HPDE6-E6E7 (cell line): ENCODE measurements around the gene TTC28.
"Not testable (repeated sequence)": the region's sequence is repeated elsewhere in the genome, so short reads cannot be mapped to it uniquely, and the experiment has no call there.

Source experiments
- DNase-seq: peaks from one replicate; pipeline ENCODE4 v3.0.0; 2011; ENCODE audit warnings: missing footprints; ENCODE audit errors: extremely low spot score

TTC28 gene

DNA sequence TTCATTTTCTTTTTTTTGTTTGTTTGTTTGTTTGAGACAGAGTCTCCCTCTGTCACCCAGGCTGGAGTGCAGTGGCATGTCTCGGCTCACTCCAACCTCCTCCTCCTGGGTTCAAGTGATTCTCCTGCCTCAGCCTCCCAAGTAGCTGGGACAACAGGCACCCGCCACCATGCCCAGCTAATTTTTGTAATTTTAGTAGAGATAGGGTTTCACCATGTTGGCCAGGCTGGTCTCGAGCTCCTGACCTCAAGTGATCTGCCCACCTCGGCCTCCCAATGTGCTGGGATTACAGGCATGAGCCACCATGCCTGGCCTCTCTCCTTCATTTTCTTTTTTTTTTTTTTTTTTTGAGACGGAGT is 118.9 kb downstream of the TTC28 start:
- DNase-seq = not testable (repeated sequence)

DNA sequence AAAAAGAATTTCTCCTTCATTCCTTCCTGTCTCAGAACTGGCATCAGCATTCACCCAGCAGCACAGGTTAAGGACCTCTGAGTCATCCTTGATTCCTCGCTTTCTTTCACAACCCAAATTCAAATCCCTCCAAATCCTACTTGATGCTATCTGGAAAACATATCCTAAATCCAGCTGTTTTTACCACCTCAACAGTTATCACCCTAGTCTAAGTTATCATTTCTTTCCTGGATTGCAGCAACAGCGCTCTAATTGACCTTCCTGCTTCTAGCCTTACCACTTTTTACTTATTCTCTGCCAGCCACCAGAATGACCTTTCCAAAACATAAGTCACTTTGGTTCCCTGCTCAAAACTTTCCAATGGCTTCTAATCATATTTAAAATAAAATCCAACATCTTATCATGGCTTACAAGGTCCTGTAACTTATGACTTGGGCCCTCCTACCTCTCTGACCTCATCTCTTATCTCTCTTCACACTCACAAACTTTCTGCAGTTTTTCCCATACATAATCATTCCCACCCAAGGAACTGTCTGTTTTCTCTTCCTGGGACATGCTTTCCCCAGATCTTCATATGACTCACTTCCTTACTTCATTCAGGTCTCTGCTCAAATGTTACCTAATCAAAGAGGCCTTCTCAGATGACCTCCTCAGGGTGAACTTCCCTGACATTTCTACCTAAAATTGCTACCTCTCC is 119.4 kb downstream of the TTC28 start:
- DNase-seq = peak; percentile 26

DNA sequence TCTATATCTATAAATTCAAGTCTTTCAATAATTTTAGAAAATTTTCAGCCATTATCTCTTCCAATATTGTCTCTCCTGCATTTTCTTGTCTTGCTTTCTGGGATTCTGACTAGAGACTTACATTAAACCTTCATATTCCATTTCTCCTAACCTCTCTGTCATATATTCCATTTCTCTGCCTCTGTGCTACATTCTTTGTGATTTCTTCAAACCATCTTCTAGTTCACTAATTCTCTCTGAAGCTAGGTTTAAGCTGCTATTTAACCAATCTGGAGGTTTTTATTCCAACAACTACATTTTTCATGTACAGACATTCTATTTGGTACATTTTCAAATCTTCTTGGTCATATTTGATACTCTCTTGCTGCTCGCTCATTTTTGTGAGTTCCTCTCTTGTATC is 122.5 kb downstream of the TTC28 start:
- DNase-seq = no peak

DNA sequence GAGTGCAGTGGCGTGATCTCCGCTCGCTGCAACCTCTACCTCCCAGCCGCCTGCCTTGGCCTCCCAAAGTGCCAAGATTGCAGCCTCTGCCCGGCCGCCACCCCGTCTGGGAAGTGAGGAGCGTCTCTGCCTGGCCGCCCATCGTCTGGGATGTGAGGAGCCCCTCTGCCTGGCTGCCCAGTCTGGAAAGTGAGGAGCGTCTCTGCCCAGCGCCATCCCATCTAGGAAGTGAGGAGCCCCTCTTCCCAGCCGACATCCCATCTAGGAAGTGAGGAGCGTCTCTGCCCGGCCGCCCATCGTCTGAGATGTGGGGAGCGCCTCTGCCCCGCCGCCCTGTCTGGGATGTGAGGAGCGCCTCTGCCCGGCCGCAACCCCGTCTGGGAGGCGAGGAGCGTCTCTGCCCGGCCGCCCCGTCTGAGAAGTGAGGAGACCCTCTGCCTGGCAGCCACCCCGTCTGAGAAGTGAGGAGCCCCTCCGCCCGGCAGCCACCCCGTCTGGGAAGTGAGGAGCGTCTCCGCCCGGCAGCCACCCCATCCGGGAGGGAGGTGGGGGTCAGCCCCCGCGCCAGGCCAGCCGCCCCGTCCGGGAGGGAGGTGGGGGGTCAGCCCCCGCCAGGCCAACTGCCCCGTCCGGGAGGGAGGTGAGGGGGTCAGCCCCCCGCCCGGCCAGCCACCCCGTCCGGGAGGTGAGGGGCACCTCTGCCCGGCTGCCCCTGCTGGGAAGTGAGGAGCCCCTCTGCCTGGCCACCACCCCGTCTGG is 126.4 kb downstream of the TTC28 start:
- DNase-seq = not testable (repeated sequence)

DNA sequence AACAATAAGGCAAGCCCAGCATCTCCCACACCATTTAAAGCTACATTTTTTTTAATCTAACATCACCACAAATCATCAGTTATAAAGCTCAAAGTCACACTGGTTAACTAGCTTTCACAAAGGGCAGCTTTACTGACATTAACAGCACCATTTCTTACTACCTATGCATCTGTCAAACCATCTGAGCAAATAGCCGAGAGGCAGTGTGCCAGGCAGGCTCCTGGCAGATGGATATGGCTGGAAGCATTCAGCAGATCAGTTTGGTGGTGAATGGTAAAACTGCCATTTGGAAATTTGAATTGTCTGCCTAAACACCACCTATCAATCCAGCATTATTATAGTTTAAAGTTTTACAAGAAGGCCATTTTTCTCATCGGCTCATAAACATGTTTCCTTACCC is 131.2 kb downstream of the TTC28 start:
- DNase-seq = no peak

DNA sequence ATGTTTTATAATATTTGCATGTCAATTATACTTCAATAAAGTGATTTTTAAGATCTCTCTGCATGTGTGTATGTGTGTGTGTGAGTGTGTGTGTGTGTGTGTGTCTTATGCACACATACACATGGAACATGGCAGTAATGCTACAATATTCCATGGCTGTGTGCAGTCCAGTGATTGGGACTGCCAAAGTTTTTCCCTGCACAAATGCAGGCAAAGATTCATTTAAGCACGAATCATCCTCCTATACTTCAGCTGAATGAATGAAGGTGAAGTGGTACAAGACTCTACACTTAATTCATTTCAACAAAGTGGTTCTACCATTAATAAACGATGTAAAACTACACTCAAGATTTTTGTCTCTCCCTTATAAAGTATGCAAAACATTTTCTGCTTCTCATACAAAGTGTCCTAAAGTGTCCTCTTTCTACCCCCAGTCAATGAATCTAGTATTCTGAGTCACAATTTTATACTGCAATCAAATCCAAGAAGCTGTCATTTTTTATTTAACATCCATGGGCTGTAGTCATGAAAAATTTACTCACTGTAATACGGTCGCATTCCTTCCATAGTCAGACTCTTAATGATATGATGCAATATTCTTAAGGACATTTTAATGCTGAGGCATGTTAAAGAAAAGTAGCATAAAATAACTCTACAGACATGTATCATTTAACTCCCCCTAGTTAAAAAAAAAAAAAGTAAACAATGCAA is 132.4 kb downstream of the TTC28 start:
- DNase-seq = no peak

DNA sequence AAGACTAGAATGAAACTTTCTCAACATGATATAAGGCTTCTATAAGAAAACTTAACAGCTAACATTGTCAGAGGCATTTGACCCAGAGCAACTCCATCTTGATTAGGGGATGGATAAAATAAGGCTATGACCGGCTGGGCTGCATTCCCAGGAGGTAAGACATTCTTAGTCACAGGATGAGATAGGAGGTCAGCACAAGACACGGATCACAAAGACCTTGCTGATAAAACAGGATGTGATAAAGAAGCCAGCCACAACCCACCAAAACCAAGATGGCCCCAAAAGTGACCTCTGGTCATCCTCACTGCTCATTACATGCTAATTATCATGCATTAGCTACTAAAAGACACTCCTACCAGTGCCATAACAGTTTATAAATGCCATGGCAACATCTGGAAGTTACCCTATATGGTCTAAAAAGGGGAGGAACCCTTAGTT is 135.2 kb downstream of the TTC28 start:
- no peak for DNase-seq

DNA sequence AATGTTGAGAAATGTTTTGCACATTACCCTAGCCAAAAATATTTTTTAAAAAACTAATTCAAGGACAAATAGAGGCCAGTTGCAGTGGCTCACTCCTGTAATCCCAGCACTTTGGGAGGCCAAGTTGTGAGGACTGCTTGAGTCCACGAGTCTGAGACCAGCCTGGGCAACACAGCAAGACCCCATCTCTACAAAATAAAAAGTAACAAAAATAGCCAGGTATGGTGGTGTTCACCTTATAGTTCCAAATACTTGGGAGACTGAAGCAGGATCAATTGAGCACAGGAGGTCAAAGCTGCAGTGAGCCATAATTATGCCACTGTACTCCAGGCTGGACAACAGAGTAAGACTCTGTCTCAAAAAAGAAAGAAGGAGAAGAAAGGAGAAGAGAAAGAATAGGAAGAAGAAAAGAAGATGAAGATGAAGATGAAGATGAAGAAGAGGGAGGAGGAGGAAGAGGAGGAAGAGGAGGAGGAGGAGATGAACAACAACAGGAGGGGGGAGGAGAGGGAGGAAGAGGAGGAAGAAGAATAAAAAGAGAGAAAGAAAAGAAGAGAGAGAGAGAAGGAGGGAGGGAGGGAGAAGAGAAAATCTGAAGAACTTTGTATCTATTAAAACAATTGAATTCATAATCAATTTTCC is 136.5 kb downstream of the TTC28 start:
- DNase-seq = no peak

DNA sequence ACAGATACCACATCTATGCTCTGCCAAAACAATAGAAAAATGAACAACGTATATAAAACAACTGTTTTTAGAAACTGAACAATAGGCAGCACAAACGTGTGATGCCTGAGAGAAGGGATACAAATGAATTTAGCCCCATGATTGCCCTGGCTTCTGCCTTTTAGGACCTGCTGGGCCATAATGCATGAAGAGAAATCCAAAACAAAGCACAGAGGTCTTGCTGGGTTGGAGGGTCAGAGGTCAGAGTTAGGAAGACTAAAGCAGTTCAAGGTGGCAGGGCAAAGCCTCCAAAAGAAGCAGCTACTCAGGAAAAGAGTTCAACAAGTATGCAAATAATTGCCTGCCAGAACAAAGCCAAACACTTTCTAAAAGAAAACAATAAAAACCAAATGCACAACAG is 138.5 kb downstream of the TTC28 start:
- no peak for DNase-seq

DNA sequence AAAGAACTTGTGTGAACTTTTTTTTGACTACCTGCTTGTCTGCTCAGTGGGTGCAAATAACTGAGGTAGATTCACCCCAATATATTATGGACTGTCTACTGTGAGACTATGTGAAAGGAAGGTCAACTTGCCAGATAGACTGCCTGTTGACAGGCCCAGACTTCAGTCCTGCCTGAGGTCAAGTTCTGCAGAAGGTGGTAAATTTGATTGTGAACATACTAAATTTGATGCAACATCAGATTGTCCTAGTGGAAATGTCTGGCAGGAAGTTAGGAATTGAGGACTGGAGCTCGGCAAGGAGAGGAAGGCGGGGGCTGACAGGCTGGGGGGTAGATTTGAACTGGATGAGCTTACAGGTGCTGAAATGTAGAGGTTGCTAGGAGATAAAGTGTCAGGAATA is 140.7 kb downstream of the TTC28 start:
- no peak for DNase-seq

DNA sequence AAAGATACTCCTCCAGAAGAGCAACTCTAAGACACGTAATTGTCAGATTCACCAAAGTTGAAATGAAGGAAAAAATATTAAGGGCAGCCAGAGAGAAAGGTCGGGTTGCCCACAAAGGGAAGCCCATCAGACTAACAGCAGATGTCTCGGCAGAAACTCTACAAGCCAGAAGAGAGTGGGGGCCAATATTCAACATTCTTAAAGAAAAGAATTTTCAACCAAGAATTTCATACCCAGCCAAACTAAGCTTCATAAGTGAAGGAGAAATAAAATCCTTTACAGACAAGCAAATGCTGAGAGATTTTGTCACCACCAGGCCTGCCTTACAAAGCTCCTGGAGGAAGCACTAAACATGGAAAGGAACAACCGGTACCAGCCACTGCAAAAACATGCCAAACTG is 149.1 kb downstream of the TTC28 start:
- not testable (repeated sequence) for DNase-seq

DNA sequence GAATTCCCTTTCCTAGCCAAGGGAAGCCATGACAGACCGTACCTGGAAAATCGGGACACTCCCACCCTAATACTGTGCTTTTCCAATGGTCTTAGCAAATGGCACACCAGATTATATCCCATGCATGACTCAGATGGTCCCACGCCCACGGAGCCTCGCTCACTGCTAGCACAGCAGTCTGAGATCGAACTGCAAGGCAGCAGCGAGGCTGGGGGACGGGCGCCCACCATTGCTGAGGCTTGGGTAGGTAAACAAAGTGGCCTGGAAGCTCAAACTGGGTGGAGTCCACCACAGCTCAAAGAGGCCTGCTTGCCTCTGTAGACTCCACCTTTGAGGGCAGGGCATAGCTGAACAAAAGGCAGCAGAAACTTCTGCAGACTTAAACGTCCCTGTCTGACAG is 150.5 kb downstream of the TTC28 start:
- not testable (repeated sequence) for DNase-seq

DNA sequence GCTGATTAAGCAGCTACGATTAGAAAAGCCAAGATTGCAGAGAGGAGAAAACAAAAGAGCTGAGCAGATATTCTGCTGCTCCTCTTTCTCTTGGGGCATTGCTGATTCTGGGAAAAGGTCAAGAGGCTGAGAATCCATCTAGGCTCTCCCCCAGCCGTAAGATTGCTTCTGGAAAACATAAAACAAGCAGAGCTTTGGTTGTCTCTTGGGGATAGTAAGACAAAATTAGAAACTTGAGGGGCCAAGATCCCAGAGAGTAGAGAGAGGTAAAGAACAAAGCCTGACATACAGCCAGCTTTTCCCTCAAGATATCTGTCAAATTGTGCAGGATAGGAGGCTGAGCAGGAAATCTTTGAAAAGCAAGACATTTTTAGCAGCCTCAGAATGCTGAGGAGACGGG is 158.2 kb downstream of the TTC28 start:
- DNase-seq = no peak

DNA sequence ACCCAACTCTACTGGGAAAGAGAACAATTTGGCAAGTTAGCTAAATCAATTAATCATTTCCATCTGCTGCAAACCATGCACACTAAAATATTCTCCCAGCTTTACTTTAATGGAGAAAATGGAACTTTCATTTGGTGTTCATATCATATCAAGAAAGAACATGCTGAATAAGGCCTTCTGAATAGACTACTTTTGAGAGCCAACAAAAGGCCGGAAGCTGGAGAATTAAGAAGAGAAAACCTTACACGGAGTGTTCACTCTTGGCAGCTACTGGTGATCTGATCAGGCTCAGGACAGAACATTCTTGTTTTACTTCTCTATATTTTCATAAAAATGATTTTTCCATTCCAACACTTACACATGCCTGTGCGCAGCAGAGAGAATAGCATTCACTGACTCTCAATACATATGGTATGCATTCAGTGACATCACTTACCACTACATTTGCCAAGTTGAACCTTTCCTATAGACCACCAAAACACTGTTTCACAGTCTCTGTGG is 165.3 kb downstream of the TTC28 start:
- no peak for DNase-seq

DNA sequence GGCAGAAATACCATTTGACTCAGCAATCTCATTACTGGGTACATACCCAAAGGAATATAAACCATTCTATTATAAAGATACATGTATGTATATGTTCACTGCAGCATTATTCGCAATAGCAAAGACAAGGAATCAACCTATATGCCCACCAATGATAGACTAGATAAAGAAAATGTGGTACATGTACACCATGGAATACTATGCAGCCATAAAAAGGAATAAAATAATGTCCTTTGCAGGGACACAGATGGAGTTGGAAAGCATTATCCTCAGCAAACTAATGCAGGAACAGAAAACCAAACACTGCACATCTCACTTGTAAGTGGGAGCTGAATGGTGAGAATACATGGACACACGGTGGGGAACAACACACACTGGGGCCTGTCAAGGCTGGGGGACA is 167.3 kb downstream of the TTC28 start:
- not testable (repeated sequence) for DNase-seq

DNA sequence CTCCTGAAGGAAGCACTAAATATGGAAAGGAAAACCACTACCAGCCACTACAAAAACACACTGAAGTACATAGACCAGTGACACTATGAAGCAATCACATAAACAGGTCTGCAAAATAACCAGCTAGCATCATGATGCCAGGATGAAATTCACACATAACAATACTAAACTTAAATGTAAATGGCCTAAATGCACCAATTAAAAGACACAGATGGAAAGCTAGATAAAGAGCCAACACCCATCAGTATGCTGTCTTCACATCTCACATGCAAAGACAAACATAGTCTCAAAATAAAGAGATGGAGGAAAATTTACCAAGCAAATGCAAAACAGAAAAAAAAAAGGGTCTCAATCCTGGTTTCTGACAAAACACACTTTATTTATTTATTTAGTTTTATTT is 171.7 kb downstream of the TTC28 start:
- no peak for DNase-seq

DNA sequence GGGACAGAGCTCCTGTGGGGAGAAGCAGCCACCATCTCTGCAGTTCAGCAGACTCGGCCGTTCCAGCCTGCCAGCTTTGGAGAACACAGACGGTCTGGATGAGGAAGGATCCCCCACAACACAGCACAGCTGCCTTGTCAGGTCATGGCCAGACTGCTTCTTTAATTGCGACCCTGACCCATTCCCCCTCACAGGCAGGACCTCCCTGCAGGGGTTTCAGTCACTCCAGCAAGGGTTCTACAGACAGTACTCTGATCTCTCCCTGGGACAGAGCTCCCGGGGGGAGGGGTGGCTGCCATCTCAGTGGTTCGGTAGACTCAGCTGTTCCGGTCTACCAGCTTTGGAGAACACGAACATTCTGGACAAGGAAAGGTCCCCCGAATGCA is 173.5 kb downstream of the TTC28 start:
- DNase-seq = no peak

DNA sequence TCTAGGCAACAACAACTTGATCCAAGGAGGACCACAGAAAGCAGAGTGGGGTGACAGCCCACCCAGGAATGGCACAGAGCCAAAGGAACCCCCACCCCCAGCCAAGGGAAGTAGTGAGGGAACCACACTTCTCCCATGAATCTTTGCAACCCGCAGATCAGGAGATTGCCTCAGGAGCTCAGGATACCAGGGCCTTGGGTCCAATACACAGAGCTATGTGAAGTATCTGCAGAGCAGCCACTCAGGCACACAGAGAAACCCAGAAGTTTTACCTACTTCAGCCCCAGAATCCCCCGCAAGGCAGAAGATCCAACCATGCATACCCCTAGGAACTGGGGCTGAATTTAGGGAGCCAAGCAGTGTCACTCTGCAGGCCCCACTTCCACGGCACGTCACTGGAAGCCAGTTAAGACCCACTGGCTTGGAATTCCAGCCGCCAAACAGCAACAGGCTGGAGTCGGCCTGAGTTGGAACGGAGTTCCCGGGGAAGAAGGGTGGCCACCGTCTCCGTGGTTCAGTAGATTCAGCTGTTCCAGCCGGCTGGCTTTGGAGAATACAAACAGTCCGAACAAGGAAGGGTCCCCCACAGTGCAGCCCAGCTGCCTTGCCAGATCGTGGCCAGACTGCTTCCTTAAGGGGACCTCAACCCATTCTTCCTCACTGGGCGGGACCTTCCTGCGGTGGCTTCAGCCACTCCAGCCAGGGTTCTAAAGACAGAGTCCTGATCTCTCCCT is 174.1 kb downstream of the TTC28 start:
- DNase-seq = no peak

DNA sequence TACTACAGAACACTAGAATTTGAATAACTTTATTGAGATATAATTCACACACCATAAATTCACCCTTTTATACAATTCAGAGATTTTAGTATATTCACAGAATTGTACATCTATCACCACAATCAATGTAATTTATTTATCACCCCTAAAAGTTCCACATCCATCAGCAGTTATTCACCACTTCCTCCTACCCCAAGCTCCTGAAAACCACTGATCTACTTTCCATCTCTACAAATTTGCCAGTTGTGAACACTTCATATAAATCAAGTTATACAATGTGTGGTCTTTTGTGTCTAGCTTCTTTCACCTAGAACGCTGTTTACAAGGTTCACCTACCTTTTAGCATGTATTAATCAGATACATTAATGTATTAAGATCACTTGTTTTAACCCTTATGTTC is 179.6 kb downstream of the TTC28 start:
- DNase-seq = no peak

DNA sequence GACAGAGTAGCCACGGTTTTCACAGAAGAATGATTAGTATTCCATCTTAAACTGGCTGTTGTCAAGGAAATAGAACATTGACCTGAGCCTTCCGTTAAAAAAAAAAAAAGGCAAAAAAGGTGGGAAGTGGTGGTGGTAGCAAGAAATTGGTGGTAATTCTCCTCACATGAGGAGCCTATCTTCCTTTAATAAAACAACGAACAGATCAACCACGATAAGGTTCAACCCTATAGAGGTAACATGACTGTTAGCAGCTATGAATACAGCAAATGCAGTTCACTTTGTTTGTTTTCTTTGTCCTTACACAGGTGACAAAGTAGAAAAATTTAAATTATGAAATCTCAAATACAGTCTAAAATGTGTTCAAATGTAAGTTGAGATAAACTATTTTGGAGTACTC is 181.6 kb downstream of the TTC28 start:
- DNase-seq = no peak

DNA sequence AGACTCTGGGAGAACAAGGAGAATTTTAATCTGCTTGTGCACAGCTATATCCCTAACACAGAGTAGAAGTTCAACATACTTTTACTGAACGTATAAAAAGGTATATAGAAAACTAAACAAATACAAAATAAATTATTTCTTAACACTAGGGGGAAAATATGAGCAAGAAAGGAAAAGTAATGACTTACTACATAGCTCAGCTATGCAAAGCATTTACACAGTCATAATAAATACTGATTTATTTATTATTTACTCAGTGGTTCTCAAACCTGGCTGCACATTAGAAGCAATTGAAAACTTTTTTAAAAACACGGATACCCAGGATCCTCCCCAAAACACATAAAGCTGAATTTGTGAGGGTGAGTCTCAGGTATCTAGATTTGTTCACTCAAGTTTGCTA is 182.5 kb downstream of the TTC28 start:
- no peak for DNase-seq

DNA sequence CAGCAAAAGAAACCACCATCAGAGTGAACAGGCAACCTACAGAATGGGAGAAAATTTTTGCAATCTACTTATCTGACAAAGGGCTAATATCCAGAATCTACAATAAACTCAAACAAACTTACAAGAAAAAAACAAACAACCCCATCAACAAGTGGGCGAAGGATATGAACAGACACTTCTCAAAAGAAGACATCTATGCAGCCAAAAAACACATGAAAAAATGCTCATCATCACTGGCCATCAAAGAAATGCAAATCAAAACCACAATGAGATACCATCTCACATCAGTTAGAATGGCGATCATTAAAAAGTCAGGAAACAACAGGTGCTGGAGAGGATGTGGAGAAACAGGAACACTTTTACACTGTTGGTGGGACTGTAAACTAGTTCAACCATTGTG is 188.4 kb downstream of the TTC28 start:
- not testable (repeated sequence) for DNase-seq
